ENCODE measurements around the gene CCDC102A.

CCDC102A gene

GRCh38 chr16:57535680-57536305 lies 578 bp downstream of the CCDC102A start:
- peak; percentile 97 for DNase-seq

- no peak for DNase-seq
Measured at GRCh38 chr16:57534881-57535658, 1.3 kb downstream of the CCDC102A start.

GRCh38 chr16:57534337-57534880 lies 2.0 kb downstream of the CCDC102A start:
- no peak for DNase-seq

GRCh38 chr16:57533431-57534336 lies 2.7 kb downstream of the CCDC102A start:
- DNase-seq: peak; percentile 49

GRCh38 chr16:57532266-57532625 lies 4.1 kb downstream of the CCDC102A start:
- no peak for DNase-seq

GRCh38 chr16:57531635-57532265 lies 4.6 kb downstream of the CCDC102A start:
- no peak for DNase-seq

GRCh38 chr16:57531253-57531575 lies 5.2 kb downstream of the CCDC102A start:
- no peak for DNase-seq

- DNase-seq: no peak
Measured at GRCh38 chr16:57530522-57531252, 5.7 kb downstream of the CCDC102A start.

- peak; percentile 81 for DNase-seq
Measured at GRCh38 chr16:57530104-57530521, 6.3 kb downstream of the CCDC102A start.

- no peak for DNase-seq
Measured at GRCh38 chr16:57529391-57530103, 6.8 kb downstream of the CCDC102A start.

- no peak for DNase-seq
Measured at GRCh38 chr16:57528499-57529390, 7.6 kb downstream of the CCDC102A start.

GRCh38 chr16:57527610-57528360 lies 8.6 kb downstream of the CCDC102A start:
- DNase-seq: no peak

- no peak for DNase-seq
Measured at GRCh38 chr16:57527027-57527426, 9.3 kb downstream of the CCDC102A start.

- DNase-seq: no peak
Measured at GRCh38 chr16:57526498-57526897, 9.9 kb downstream of the CCDC102A start.

GRCh38 chr16:57525761-57526160 lies 10.6 kb downstream of the CCDC102A start:
- no peak for DNase-seq

- no peak for DNase-seq
Measured at GRCh38 chr16:57522960-57523359, 13.4 kb downstream of the CCDC102A start.

- peak; percentile 82 for DNase-seq
Measured at GRCh38 chr16:57519796-57520360, 16.5 kb downstream of the CCDC102A start.

- no peak for DNase-seq
Measured at GRCh38 chr16:57518922-57519321, 17.4 kb downstream of the CCDC102A start.

GRCh38 chr16:57518520-57518919 lies 17.9 kb downstream of the CCDC102A start:
- DNase-seq: no peak
